Smooth muscle cell (in vitro differentiated cells): ENCODE measurements around the gene RACK1. TPM values are rescaled to one million over a fixed set of nuclear protein-coding genes. Genes with fewer than 3 reads are reported as not detected.

Experiments used
- DNase-seq: peaks from one replicate; lab custom pipeline; 2025; ENCODE audit not compliant: unreplicated experiment; lab: John Stamatoyannopoulos, UW
- H2AFZ ChIP-seq: fragments of 200-600 bp; sonication (generic); 2 replicates; pipeline ENCODE4 v1.6.0; 2016; ENCODE audit warnings: antibody characterized with exemption, low read depth, mild to moderate bottlenecking
- H3F3A ChIP-seq: fragments of 200-600 bp; sonication (generic); 2 replicates; pipeline ENCODE4 v1.6.0; 2017; ENCODE audit warnings: antibody characterized with exemption, low read depth
- H3K27ac ChIP-seq: fragments of 200-600 bp; sonication (generic); 2 replicates; pipeline ENCODE4 v1.5.1; 2016; ENCODE audit warnings: low read depth, mild to moderate bottlenecking
- H3K27me3 ChIP-seq: fragments of 200-600 bp; sonication (generic); 2 replicates; pipeline ENCODE4 v1.6.1; 2016; ENCODE audit warnings: low read depth, mild to moderate bottlenecking
- H3K36me3 ChIP-seq: fragments of 200-600 bp; sonication (generic); 2 replicates; pipeline ENCODE4 v1.5.1; 2016; ENCODE audit warnings: low read depth
- H3K4me1 ChIP-seq: fragments of 200-600 bp; sonication (generic); 2 replicates; pipeline ENCODE4 v1.5.1; 2016; ENCODE audit warnings: low read depth
- H3K4me2 ChIP-seq: fragments of 200-600 bp; sonication (generic); 2 replicates; pipeline ENCODE4 v1.6.0; 2016; ENCODE audit warnings: mild to moderate bottlenecking
- H3K4me3 ChIP-seq: fragments of 200-600 bp; sonication (generic); 2 replicates; pipeline ENCODE4 v1.5.1; 2016; ENCODE audit warnings: mild to moderate bottlenecking
- H3K79me2 ChIP-seq: fragments of 200-600 bp; sonication (generic); 2 replicates; pipeline ENCODE4 v1.6.0; 2016; ENCODE audit warnings: low read depth, mild to moderate bottlenecking
- H3K9ac ChIP-seq: fragments of 200-600 bp; sonication (generic); 2 replicates; pipeline ENCODE4 v1.6.0; 2016; ENCODE audit warnings: low read depth
- H3K9me3 ChIP-seq: fragments of 200-600 bp; sonication (generic); replicated peaks from 2 replicates; pipeline ENCODE4 v1.5.1; 2016; ENCODE audit warnings: low read depth
- H4K20me1 ChIP-seq: fragments of 200-600 bp; sonication (generic); 2 replicates; pipeline ENCODE4 v1.6.0; 2016; ENCODE audit warnings: low read depth
- CTCF ChIP-seq: fragments of 200-600 bp; sonication (generic); IDR thresholded peaks from 2 replicates; pipeline ENCODE4 v1.5.1; 2017; ENCODE audit warnings: borderline replicate concordance, mild to moderate bottlenecking, antibody characterized with exemption; ENCODE audit not compliant: insufficient read depth, poor library complexity, severe bottlenecking
- whole genome bisulfite sequencing: methylation state at CpG from one replicate; pipeline ENCODE4 v1.1.7; 2016; ENCODE audit warnings: low lambda C conversion rate; 5-methylcytosine and 5-hydroxymethylcytosine counted together
- polyA plus RNA-seq: library from polyadenylated mRNA; unstranded; fragments of >200 nt; fragmentation: Nextera tagmentation; extraction: Ambion mirVana; gene quantifications from 2 replicates; pipeline ENCODE4 v1.2.1, GENCODE V29; 2016
- total RNA-seq: library from RNA; depleted of rRNA; stranded (reverse); fragments of >200 nt; gene quantifications from 2 replicates; pipeline ENCODE4 v1.2.3, GENCODE V29; 2014

The RACK1 gene
- total and polyA plus RNA-seq, 2 experiments from 2014 or later = 617 to 2,098 TPM

GRCh38 chr5:181260720-181261319 lies 17.1 kb upstream of the RACK1 start, which contains the start of gene TRIM52:
Gene TRIM52 (minus strand): TSS chr5:181261143. CDS start chr5:181260813, 330 bp downstream.
- Histone ChIP-seq H3K9ac (peak within 1 kb of the TSS; percentile 95), H3K4me1 (peaks cover 29% of the 10 kb centered on the region), H3K27me3 (no peaks in the 10 kb centered on the region), H2AFZ (peak within 1 kb of the TSS; percentile 67), H4K20me1 (peaks cover 45% of the 10 kb centered on the region), H3K27ac (peak within 1 kb of the TSS; percentile 91), H3K4me3 (peak within 1 kb of the TSS; percentile 69), H3F3A (peaks cover 19% of the 10 kb centered on the region), H3K36me3 (no peaks in the 10 kb centered on the region), H3K4me2 (peak within 1 kb of the TSS; percentile 97), H3K79me2 (peaks cover 62% of the 10 kb centered on the region), H3K9me3 (no peaks in the 10 kb centered on the region)
- DNase-seq = no peak
- WGBS = under 1% methylated on average over 43 of the region's 43 CpGs
- no peak for TF ChIP-seq CTCF

GRCh38 chr5:181259974-181260719 lies 16.4 kb upstream of the RACK1 start:
- Histone ChIP-seq H3K4me1 (peaks cover 29% of the 10 kb centered on the region), H3K9me3 (no peaks in the 10 kb centered on the region), H3K4me3 (peak overlapping the region; percentile 69), H4K20me1 (peaks cover 51% of the 10 kb centered on the region), H3K9ac (peak overlapping the region; percentile 95), H3F3A (peaks cover 26% of the 10 kb centered on the region), H2AFZ (no peak overlapping the region), H3K27me3 (no peaks in the 10 kb centered on the region), H3K79me2 (peaks cover 68% of the 10 kb centered on the region), H3K36me3 (no peaks in the 10 kb centered on the region), H3K27ac (peak overlapping the region; percentile 91), H3K4me2 (peak overlapping the region; percentile 97)
- DNase-seq = no peak
- 5% methylated on average over 26 of the region's 26 CpGs for WGBS
- no peak for TF ChIP-seq CTCF

GRCh38 chr5:181259283-181259682 lies 15.6 kb upstream of the RACK1 start:
- TF ChIP-seq CTCF = no peak
- H3K9ac ChIP-seq = peak overlapping the region; percentile 95
- H3F3A ChIP-seq = peaks cover 29% of the 10 kb centered on the region
- no peak overlapping the region for H3K27ac ChIP-seq
- no peaks in the 10 kb centered on the region for H3K36me3 ChIP-seq
- peak overlapping the region; percentile 97 for H3K4me2 ChIP-seq
- H3K79me2 ChIP-seq = peaks cover 77% of the 10 kb centered on the region
- H3K27me3 ChIP-seq = no peaks in the 10 kb centered on the region
- H3K4me1 ChIP-seq = peaks cover 29% of the 10 kb centered on the region
- WGBS = 69% methylated on average over 2 of the region's 2 CpGs
- no peak overlapping the region for H2AFZ ChIP-seq
- H3K4me3 ChIP-seq = peak overlapping the region; percentile 69
- no peaks in the 10 kb centered on the region for H3K9me3 ChIP-seq
- H4K20me1 ChIP-seq = peaks cover 60% of the 10 kb centered on the region
- no peak for DNase-seq
